ENCODE measurements around the gene GDF2. TPM values are rescaled to one million over a fixed set of nuclear protein-coding genes. Genes with fewer than 3 reads are reported as not detected.

The GDF2 gene
- total RNA-seq, 1 experiment from 2014 or later: not detected

- no CpG with 5 or more reads among the region's 2 CpGs for WGBS (ENCODE audit: extremely low coverage, insufficient read length, low lambda C conversion rate)
- Mint-ChIP-seq H3K36me3 (ENCODE audit: insufficient read depth in 1 of 3, low read depth in 3 of 3) (no peaks in the 10 kb centered on the region; a peak in 1 of 7 replicates), H3K27ac (no peak overlapping the region), H3K4me1 (peaks cover 5 to 7% of the 10 kb centered on the region in 2 experiments; a peak in 3 of 4 replicates), H3K27me3 (ENCODE audit: low read depth) (peaks cover 2% of the 10 kb centered on the region), H3K4me3 (no peak overlapping the region), H3K9me3 (no peaks in the 10 kb centered on the region; a peak in 1 of 5 replicates)
- Histone ChIP-seq H2BK120ac (ENCODE audit: low read depth, low read length, poor library complexity, severe bottlenecking) (no peak overlapping the region), H3K23me2 (ENCODE audit: insufficient read length, low read depth, low read length, poor library complexity, severe bottlenecking) (no peaks in the 10 kb centered on the region), H3K79me2 (ENCODE audit: insufficient read depth, low read length) (no peaks in the 10 kb centered on the region), H3K4ac (ENCODE audit: low read depth, low read length) (no peak overlapping the region), H2BK20ac (ENCODE audit: low read depth, low read length, poor library complexity, severe bottlenecking) (no peak overlapping the region), H4K91ac (ENCODE audit: insufficient read length, low read depth, low read length) (no peak overlapping the region), H2AFZ (ENCODE audit: low read length) (no peak overlapping the region), H3K18ac (ENCODE audit: insufficient read length, low read depth, low read length) (no peak overlapping the region), H2BK5ac (ENCODE audit: insufficient read length, low read length) (no peak overlapping the region), H3K27me3 (ENCODE audit: insufficient read depth, low read length) (no peaks in the 10 kb centered on the region), H4K5ac (ENCODE audit: insufficient read length, low read depth, low read length) (no peak overlapping the region), H3K4me1 (ENCODE audit: insufficient read depth, low read length) (no peaks in the 10 kb centered on the region; the same call in 1 of the 2 replicates), H2AK5ac (ENCODE audit: insufficient read length, low read length) (no peak overlapping the region), H3K23ac (ENCODE audit: insufficient read length, low read depth, low read length) (no peak overlapping the region), H3K4me2 (ENCODE audit: insufficient read depth, insufficient read length, low read length) (no peak overlapping the region), H3K27ac (ENCODE audit: insufficient read length, low read depth, low read length) (no peak overlapping the region), H2BK15ac (ENCODE audit: low read depth, low read length) (no peak overlapping the region), H3T11ph (ENCODE audit: low read length) (no peak overlapping the region), H3K79me1 (ENCODE audit: insufficient read depth, low read depth, low read length, poor library complexity, severe bottlenecking) (no peaks in the 10 kb centered on the region), H4K20me1 (ENCODE audit: control insufficient read depth, insufficient read depth, insufficient read length) (no peaks in the 10 kb centered on the region), H2BK12ac (ENCODE audit: insufficient read length, low read depth, low read length) (no peak overlapping the region), H3K14ac (ENCODE audit: insufficient read depth, low read length) (no peak overlapping the region), H3K9me3 (ENCODE audit: control insufficient read depth, low read depth, low read length) (no peaks in the 10 kb centered on the region), H4K8ac (replicated peaks; ENCODE audit: insufficient read length, low read depth, low read length) (no peak overlapping the region), H3K56ac (ENCODE audit: insufficient read length, low read depth, low read length) (no peak overlapping the region), H3K9ac (ENCODE audit: extremely low read depth, insufficient read length, low read length) (no peak overlapping the region)
- no peak for DNase-seq
- TF ChIP-seq, protein P1, sequence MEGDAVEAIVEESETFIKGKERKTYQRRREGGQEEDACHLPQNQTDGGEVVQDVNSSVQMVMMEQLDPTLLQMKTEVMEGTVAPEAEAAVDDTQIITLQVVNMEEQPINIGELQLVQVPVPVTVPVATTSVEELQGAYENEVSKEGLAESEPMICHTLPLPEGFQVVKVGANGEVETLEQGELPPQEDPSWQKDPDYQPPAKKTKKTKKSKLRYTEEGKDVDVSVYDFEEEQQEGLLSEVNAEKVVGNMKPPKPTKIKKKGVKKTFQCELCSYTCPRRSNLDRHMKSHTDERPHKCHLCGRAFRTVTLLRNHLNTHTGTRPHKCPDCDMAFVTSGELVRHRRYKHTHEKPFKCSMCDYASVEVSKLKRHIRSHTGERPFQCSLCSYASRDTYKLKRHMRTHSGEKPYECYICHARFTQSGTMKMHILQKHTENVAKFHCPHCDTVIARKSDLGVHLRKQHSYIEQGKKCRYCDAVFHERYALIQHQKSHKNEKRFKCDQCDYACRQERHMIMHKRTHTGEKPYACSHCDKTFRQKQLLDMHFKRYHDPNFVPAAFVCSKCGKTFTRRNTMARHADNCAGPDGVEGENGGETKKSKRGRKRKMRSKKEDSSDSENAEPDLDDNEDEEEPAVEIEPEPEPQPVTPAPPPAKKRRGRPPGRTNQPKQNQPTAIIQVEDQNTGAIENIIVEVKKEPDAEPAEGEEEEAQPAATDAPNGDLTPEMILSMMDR (conservative IDR thresholded peaks at IDR 0.05): no peak
These were observed 43.0 kb upstream of the GDF2 start for GRCh38 chr10:47279276-47279675.
